ENCODE measurements around the gene LAMA4. TPM values are rescaled to one million over a fixed set of nuclear protein-coding genes. Genes with fewer than 3 reads are reported as not detected.

Gene LAMA4
- total and polyA plus RNA-seq, 7 experiments from 2014 or later = not detected

DNA sequence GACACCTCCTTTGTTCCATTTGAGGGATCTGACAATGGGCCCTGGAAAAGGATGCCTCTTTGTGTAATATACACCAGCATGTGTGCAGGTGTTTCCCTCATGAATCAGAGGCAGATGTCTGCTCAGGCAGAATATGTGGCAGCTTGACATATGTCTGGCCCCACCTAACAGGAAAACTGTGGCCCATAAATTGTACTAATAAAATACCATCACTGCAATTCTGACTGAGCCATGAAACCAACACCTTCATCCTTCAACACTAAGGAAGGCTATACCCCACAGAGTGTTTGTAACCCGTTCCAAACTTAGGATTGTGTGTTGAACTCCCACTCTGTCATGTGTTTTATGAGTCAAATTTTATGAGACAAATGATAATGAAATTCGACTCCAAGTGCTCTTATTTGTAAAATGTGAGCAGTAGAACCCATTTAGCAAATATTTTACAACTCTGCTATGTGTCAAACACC is 22.7 kb downstream of the LAMA4 start:
- no peaks in the 10 kb centered on the region for H3K27me3 ChIP-seq (ENCODE audit: control insufficient read depth in 2 of 2, insufficient read depth in 2 of 2, low read length in 2 of 2)
- Mint-ChIP-seq H3K9me3 (no peaks in the 10 kb centered on the region), H3K36me3 (no peaks in the 10 kb centered on the region), H3K4me1 (peaks cover 0 to 11% (median 0%) of the 10 kb centered on the region in 7 donors), H3K27ac (no peak overlapping the region), H3K27me3 (peaks cover 11 to 57% (median 22%) of the 10 kb centered on the region in 5 donors), H3K4me3 (no peak overlapping the region)
- intact Hi-C loops (cut with micrococcal nuclease) = loop anchor here in 1 of 2 donors (5.0 kb wide), 1 partner anchor 56 kb away; no protein-coding TSS in a partner anchor
- no peak overlapping the region for H3K27ac ChIP-seq (ENCODE audit: low read depth, low read length)
- no peaks in the 10 kb centered on the region for H3K4me1 ChIP-seq (ENCODE audit: control insufficient read depth in 2 of 2, insufficient read depth in 2 of 2, low read length in 2 of 2)
- no peaks in the 10 kb centered on the region for H3K36me3 ChIP-seq (ENCODE audit: control insufficient read depth in 2 of 3, insufficient read depth in 3 of 3, low read length in 3 of 3)
- POLR2A ChIA-PET = no interaction called here
- no peak overlapping the region for H3K4me3 ChIP-seq (ENCODE audit: low read length)
- ATAC-seq (no peak), DNase-seq (no peak)
- H3K9me3 ChIP-seq (ENCODE audit: control insufficient read depth in 2 of 3, low read length in 3 of 3) = no peaks in the 10 kb centered on the region
- CTCF ChIA-PET = no interaction called here

DNA sequence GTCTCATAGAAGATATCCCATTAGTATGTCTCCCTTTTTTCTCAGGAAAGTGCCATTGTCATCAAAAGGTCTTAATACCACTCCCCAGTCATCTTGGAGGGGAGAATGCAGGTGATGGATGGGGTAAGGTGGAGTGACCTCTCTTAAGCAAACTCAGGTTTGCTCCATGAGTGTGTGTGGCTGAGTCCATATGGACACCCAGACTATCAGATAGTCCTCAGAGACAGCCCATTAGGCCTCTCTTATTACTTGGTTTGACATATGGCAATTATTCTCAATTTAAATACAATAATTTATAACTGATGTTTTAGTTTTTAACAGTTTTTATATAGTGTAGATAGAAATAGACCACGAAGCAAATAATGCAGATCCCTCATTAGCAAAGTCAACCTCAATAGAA is 23.2 kb downstream of the LAMA4 start:
- Mint-ChIP-seq H3K36me3 (no peaks in the 10 kb centered on the region), H3K4me3 (no peak overlapping the region), H3K27ac (no peak overlapping the region), H3K9me3 (no peaks in the 10 kb centered on the region), H3K27me3 (peaks cover 13 to 57% (median 17%) of the 10 kb centered on the region in 5 donors), H3K4me1 (peaks cover 0 to 9% (median 0%) of the 10 kb centered on the region in 7 donors)
- Histone ChIP-seq H3K27me3 (ENCODE audit: control insufficient read depth in 2 of 2, insufficient read depth in 2 of 2, low read length in 2 of 2) (no peaks in the 10 kb centered on the region), H3K9me3 (ENCODE audit: control insufficient read depth in 2 of 3, low read length in 3 of 3) (no peaks in the 10 kb centered on the region), H3K4me1 (ENCODE audit: control insufficient read depth in 2 of 2, insufficient read depth in 2 of 2, low read length in 2 of 2) (no peaks in the 10 kb centered on the region), H3K4me3 (ENCODE audit: low read length) (no peak overlapping the region), H3K36me3 (ENCODE audit: control insufficient read depth in 2 of 3, insufficient read depth in 3 of 3, low read length in 3 of 3) (no peaks in the 10 kb centered on the region), H3K27ac (ENCODE audit: low read depth, low read length) (no peak overlapping the region)
- ATAC-seq (no peak), DNase-seq (no peak)
- intact Hi-C loops (cut with micrococcal nuclease) = loop anchor here in 1 of 2 donors (5.0 kb wide), 1 partner anchor 56 kb away; no protein-coding TSS in a partner anchor
- ChIA-PET POLR2A (no interaction called here), CTCF (no interaction called here)

DNA sequence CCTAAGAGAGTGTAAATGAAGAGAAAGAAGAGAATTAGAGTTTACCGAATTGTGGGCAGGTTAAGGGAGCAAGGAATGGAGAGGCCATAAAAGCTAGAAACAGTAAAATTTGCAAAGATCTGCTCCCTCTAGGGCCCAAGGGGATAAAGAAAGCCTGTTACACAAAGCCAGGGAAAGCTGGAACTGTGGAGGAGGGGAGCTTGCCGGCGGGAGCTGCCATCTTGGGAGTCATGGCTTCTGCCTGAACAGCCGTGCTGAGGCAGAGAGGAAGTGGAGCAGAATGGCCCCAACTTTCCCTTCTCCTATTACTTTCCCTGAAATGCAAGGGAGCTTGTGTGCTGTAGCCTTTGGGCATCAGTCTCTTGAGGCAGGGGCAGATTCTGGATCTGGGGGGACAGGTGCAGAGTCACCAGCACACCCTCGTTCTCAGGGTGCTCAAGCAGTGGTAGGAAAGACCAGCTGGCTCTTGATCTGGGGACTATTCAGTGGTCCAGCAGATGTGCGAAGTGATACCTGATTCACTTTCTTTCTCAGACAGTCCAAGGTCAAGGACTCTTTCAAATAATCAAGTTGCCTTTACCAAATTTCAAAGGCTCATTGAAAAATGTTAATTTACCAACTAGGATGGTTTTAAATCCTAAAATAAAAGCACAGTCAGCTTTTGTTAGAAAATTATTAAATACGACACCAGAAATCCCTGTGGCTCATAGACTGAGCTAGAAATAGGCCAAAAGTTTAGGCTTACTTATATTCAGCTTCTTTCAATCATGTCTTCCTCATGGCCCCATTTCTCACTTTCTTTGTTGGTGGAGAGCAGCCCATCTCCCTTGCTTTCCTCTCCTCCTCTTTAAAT is 25.7 kb downstream of the LAMA4 start:
- ATAC-seq = no peak
- CTCF ChIA-PET = no interaction called here

DNA sequence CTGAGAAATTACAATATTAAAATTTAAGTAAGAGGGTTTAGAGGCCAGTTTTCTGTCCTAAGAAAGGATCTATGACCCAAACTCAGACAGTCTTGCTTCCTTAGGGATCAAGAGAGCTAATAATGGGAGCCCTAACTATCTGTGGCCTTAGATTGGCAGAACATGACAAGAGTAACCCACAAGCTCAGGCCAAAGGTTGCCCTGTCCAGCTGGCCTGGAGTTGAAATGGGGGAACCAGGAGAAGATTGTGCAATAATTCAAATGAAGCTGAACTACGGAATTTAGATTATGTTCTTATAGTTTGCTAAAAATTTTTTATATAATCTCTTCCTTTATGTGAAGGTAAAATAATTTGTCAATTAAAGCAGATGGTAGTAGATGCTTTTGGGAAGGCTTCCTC is 26.4 kb downstream of the LAMA4 start:
- no peaks in the 10 kb centered on the region for H3K27me3 ChIP-seq (ENCODE audit: control insufficient read depth in 2 of 2, insufficient read depth in 2 of 2, low read length in 2 of 2)
- Mint-ChIP-seq H3K9me3 (no peaks in the 10 kb centered on the region), H3K4me1 (peaks cover 0 to 1% (median 0%) of the 10 kb centered on the region in 7 donors), H3K36me3 (peaks cover 0 to 3% (median 0%) of the 10 kb centered on the region in 5 donors), H3K4me3 (no peak overlapping the region), H3K27me3 (peaks cover 6 to 52% (median 16%) of the 10 kb centered on the region in 5 donors), H3K27ac (no peak overlapping the region)
- intact Hi-C loops (cut with micrococcal nuclease) = no loop called here
- no peaks in the 10 kb centered on the region for H3K36me3 ChIP-seq (ENCODE audit: control insufficient read depth in 2 of 3, insufficient read depth in 3 of 3, low read length in 3 of 3)
- no peaks in the 10 kb centered on the region for H3K9me3 ChIP-seq (ENCODE audit: control insufficient read depth in 2 of 3, low read length in 3 of 3)
- no peak overlapping the region for H3K4me3 ChIP-seq (ENCODE audit: low read length)
- H3K27ac ChIP-seq (ENCODE audit: low read depth, low read length) = no peak overlapping the region
- ChIA-PET POLR2A (no interaction called here), CTCF (no interaction called here)
- ATAC-seq (no peak), DNase-seq (no peak)
- H3K4me1 ChIP-seq (ENCODE audit: control insufficient read depth in 2 of 2, insufficient read depth in 2 of 2, low read length in 2 of 2) = no peaks in the 10 kb centered on the region

More for the DNA sequence above, 25.7 kb downstream of the LAMA4 start:
- intact Hi-C loops (cut with micrococcal nuclease) = no loop called here
- no peaks in the 10 kb centered on the region for H3K4me1 ChIP-seq (ENCODE audit: control insufficient read depth in 2 of 2, insufficient read depth in 2 of 2, low read length in 2 of 2)
- Mint-ChIP-seq H3K4me3 (no peak overlapping the region), H3K9me3 (no peaks in the 10 kb centered on the region), H3K4me1 (peaks cover 0 to 1% (median 0%) of the 10 kb centered on the region in 7 donors), H3K36me3 (peaks cover 0 to 3% (median 0%) of the 10 kb centered on the region in 5 donors), H3K27ac (no peak overlapping the region), H3K27me3 (peaks cover 4 to 56% (median 20%) of the 10 kb centered on the region in 5 donors)
- H3K4me3 ChIP-seq (ENCODE audit: low read length) = no peak overlapping the region
- POLR2A ChIA-PET = no interaction called here
- H3K9me3 ChIP-seq (ENCODE audit: control insufficient read depth in 2 of 3, low read length in 3 of 3) = no peaks in the 10 kb centered on the region
- H3K36me3 ChIP-seq (ENCODE audit: control insufficient read depth in 2 of 3, insufficient read depth in 3 of 3, low read length in 3 of 3) = no peaks in the 10 kb centered on the region
- H3K27ac ChIP-seq (ENCODE audit: low read depth, low read length) = no peak overlapping the region
- no peaks in the 10 kb centered on the region for H3K27me3 ChIP-seq (ENCODE audit: control insufficient read depth in 2 of 2, insufficient read depth in 2 of 2, low read length in 2 of 2)
- DNase-seq = no peak

DNA sequence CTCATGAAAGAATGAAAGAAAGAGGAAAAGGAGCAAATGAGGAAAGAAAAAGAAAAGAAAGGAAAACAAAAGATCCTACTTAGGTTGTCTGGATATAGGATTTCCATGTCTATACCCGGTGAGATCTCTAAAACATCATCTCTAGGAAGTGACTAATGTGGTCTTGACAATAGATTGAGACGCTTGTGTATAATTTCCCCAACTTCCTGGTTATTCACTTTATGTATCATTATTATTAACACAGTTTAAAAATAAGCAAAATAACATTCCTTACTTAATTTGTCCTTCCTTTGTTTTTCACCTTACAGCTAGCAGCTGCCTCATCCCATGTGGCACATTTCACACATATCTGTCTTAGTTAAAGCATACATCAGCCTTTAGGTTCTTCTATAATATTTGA is 27.0 kb downstream of the LAMA4 start:
- intact Hi-C loops (cut with micrococcal nuclease) = no loop called here
- POLR2A ChIA-PET = no interaction called here
- Histone ChIP-seq H3K4me3 (ENCODE audit: low read length) (no peak overlapping the region), H3K27me3 (ENCODE audit: control insufficient read depth in 2 of 2, insufficient read depth in 2 of 2, low read length in 2 of 2) (no peaks in the 10 kb centered on the region), H3K4me1 (ENCODE audit: control insufficient read depth in 2 of 2, insufficient read depth in 2 of 2, low read length in 2 of 2) (no peaks in the 10 kb centered on the region), H3K9me3 (ENCODE audit: control insufficient read depth in 2 of 3, low read length in 3 of 3) (no peaks in the 10 kb centered on the region), H3K27ac (ENCODE audit: low read depth, low read length) (no peak overlapping the region), H3K36me3 (ENCODE audit: control insufficient read depth in 2 of 3, insufficient read depth in 3 of 3, low read length in 3 of 3) (no peaks in the 10 kb centered on the region)
- H3K4me3 Mint-ChIP-seq = no peak overlapping the region
- peaks cover 8 to 49% (median 16%) of the 10 kb centered on the region in 5 donors for H3K27me3 Mint-ChIP-seq
- ATAC-seq (no peak), DNase-seq (no peak)
- peaks cover 0 to 3% (median 0%) of the 10 kb centered on the region in 5 donors for H3K36me3 Mint-ChIP-seq
- no peak overlapping the region for H3K27ac Mint-ChIP-seq
- H3K9me3 Mint-ChIP-seq = no peaks in the 10 kb centered on the region
- H3K4me1 Mint-ChIP-seq = peaks cover 0 to 1% (median 0%) of the 10 kb centered on the region in 7 donors
- CTCF ChIA-PET = no interaction called here

DNA sequence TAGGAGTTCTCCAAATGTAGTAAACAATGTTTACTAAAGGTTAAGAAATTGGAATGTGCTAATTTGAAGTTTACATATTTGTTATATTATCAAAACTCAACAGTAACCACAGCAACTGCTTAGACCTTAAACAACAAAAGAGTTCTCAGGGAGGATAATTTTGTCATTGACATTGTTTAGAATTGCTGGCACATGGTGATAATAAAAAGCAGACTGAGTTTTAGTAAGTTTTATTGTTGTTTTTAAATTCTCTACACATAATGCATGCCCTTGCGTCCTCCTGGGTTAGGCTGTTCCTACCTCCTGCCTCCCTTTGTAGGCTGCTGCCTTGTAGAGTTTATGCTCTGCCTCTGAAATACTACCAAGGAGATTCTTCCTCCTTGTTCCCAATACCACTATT is 28.7 kb downstream of the LAMA4 start:
- H3K4me3 ChIP-seq (ENCODE audit: low read length) = no peak overlapping the region
- H3K27me3 ChIP-seq (ENCODE audit: control insufficient read depth in 2 of 2, insufficient read depth in 2 of 2, low read length in 2 of 2) = no peaks in the 10 kb centered on the region
- Mint-ChIP-seq H3K36me3 (peaks cover 0 to 3% (median 0%) of the 10 kb centered on the region in 5 donors), H3K4me3 (no peak overlapping the region), H3K27me3 (peaks cover 8 to 55% (median 16%) of the 10 kb centered on the region in 5 donors), H3K4me1 (peaks cover 0 to 1% (median 0%) of the 10 kb centered on the region in 7 donors), H3K27ac (no peak overlapping the region), H3K9me3 (no peaks in the 10 kb centered on the region)
- ChIA-PET CTCF (no interaction called here), POLR2A (no interaction called here)
- no peak for ATAC-seq
- no peak for DNase-seq
- intact Hi-C loops (cut with micrococcal nuclease) = no loop called here
- H3K27ac ChIP-seq (ENCODE audit: low read depth, low read length) = no peak overlapping the region
- H3K9me3 ChIP-seq (ENCODE audit: control insufficient read depth in 2 of 3, low read length in 3 of 3) = no peaks in the 10 kb centered on the region
- H3K4me1 ChIP-seq (ENCODE audit: control insufficient read depth in 2 of 2, insufficient read depth in 2 of 2, low read length in 2 of 2) = no peaks in the 10 kb centered on the region
- H3K36me3 ChIP-seq (ENCODE audit: control insufficient read depth in 2 of 3, insufficient read depth in 3 of 3, low read length in 3 of 3) = no peaks in the 10 kb centered on the region

DNA sequence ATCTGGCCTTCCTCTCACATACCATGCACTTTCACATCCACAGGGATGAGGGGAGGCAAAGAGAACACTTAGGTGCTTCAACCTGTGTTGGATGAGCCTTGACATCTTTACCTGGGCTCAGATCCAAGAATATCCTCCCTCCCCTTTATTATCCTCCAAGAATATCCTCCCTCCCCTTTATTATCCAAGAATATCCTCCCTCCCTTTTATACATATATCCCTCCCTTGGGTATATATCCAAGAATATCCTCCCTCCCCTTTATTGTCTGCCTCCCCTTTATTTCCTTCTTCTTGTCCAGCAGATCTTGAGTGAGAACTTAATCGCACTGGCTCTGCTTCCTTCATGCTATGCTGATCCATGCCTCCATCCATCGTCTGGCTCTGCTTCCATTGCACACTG is 30.3 kb downstream of the LAMA4 start:
- H3K4me1 ChIP-seq (ENCODE audit: control insufficient read depth in 2 of 2, insufficient read depth in 2 of 2, low read length in 2 of 2) = no peaks in the 10 kb centered on the region
- H3K27ac ChIP-seq (ENCODE audit: low read depth, low read length) = no peak overlapping the region
- ATAC-seq (no peak), DNase-seq (no peak)
- CTCF ChIA-PET = no interaction called here
- H3K9me3 Mint-ChIP-seq = no peaks in the 10 kb centered on the region
- H3K4me3 ChIP-seq (ENCODE audit: low read length) = no peak overlapping the region
- peaks cover 0 to 1% (median 0%) of the 10 kb centered on the region in 7 donors for H3K4me1 Mint-ChIP-seq
- no peaks in the 10 kb centered on the region for H3K9me3 ChIP-seq (ENCODE audit: control insufficient read depth in 2 of 3, low read length in 3 of 3)
- no peaks in the 10 kb centered on the region for H3K27me3 ChIP-seq (ENCODE audit: control insufficient read depth in 2 of 2, insufficient read depth in 2 of 2, low read length in 2 of 2)
- H3K27me3 Mint-ChIP-seq = peaks cover 8 to 55% (median 16%) of the 10 kb centered on the region in 5 donors
- intact Hi-C loops (cut with micrococcal nuclease) = no loop called here
- no peak overlapping the region for H3K27ac Mint-ChIP-seq
- no peaks in the 10 kb centered on the region for H3K36me3 ChIP-seq (ENCODE audit: control insufficient read depth in 2 of 3, insufficient read depth in 3 of 3, low read length in 3 of 3)
- H3K4me3 Mint-ChIP-seq = no peak overlapping the region
- POLR2A ChIA-PET = no interaction called here
- peaks cover 0 to 3% (median 0%) of the 10 kb centered on the region in 5 donors for H3K36me3 Mint-ChIP-seq
